Measurements from ENCODE around the gene ZNF410.
"Not testable (repeated sequence)": the region's sequence is repeated elsewhere in the genome, so short reads cannot be mapped to it uniquely, and the experiment has no call there.

- not testable (repeated sequence) for TF ChIP-seq CTCF, POLR2A (IDR thresholded peaks at IDR 0.05)
These were observed 48.2 kb upstream of the ZNF410 start for GRCh38 chr14:73838293-73839034.
